ENCODE data around the gene CNTLN.

Gene CNTLN

DNA sequence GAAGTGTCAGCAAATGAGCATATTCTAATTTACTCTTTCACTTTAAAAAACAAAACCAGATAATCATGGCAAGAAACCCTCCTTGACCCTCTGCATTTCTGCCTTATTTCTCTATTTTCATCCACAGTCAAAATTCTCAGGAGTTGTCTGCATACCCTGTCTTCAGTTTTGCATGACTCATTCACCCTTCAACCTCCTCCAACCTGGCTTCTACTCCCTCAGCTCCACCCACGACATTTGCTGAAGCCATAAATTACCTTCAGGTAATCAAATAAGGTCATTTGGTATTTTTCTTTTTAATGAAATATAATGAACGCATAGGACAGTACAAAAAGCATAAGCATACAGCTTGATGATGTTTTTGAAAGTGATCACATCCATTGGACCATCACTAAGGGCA is 416.2 kb downstream of the CNTLN start:
- no peak for DNase-seq (ENCODE audit: low spot score)
- in situ Hi-C loops (cut with MboI; ENCODE audit: low sequenced_read_pairs, unreplicated experiment) = no loop called here
- TF ChIP-seq, protein P1, sequence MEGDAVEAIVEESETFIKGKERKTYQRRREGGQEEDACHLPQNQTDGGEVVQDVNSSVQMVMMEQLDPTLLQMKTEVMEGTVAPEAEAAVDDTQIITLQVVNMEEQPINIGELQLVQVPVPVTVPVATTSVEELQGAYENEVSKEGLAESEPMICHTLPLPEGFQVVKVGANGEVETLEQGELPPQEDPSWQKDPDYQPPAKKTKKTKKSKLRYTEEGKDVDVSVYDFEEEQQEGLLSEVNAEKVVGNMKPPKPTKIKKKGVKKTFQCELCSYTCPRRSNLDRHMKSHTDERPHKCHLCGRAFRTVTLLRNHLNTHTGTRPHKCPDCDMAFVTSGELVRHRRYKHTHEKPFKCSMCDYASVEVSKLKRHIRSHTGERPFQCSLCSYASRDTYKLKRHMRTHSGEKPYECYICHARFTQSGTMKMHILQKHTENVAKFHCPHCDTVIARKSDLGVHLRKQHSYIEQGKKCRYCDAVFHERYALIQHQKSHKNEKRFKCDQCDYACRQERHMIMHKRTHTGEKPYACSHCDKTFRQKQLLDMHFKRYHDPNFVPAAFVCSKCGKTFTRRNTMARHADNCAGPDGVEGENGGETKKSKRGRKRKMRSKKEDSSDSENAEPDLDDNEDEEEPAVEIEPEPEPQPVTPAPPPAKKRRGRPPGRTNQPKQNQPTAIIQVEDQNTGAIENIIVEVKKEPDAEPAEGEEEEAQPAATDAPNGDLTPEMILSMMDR (IDR thresholded peaks at IDR 0.05; ENCODE audit: borderline replicate concordance, control extremely low read depth, extremely low read depth, insufficient read depth, missing control alignments) = no peak

All from GM13976 (cell line).